Endothelial cell of umbilical vein (primary cell): Measurements from ENCODE around the gene ABLIM2. TPM values are rescaled to one million over a fixed set of nuclear protein-coding genes. Genes with fewer than 3 reads are reported as not detected.

Experiments used
- BruUV-seq: library from RNA; stranded (reverse); fragments of 400-500 nt; replicated peaks from 2 replicates; lab custom pipeline; 2021; lab: Mats Ljungman, UMichigan
- CTCF ChIA-PET: fragments of 300-600, 350-600 bp; sonication (Branson Sonifier 250); formaldehyde crosslinking; loops from one replicate; lab custom pipeline; 2021; ENCODE audit warnings: antibody characterized with exemption, inconsistent platforms; lab: Charles Lee
- POLR2A ChIA-PET: fragments of 300-600, 350-600 bp; sonication (Branson Sonifier 250); formaldehyde crosslinking; loops from one replicate; lab custom pipeline; 2021; ENCODE audit warnings: antibody characterized with exemption, inconsistent platforms; lab: Charles Lee
- DNase-seq: peaks from one replicate; pipeline ENCODE4 v3.0.0-alpha.2; 2011; ENCODE audit warnings: low read depth, low spot score
- FAIRE-seq: peaks from 2 replicates; lab custom pipeline; 2011; peaks lifted over from hg19 to GRCh38; lab: Jason Lieb, UNC
- H2AFZ ChIP-seq: 2 replicates; pipeline ENCODE4 v1.6.0; 2012; ENCODE audit warnings: low read depth, low read length, control low read depth, inconsistent platforms
- H3K27ac ChIP-seq: 2 replicates; pipeline ENCODE4 v1.5.1; 2011; ENCODE audit warnings: low read depth, mild to moderate bottlenecking, control low read depth, low read length, moderate library complexity; ENCODE audit not compliant: insufficient read depth
- H3K27me3 ChIP-seq, 2 experiments: 2 replicates each; pipeline versions ENCODE4 v1.6.0 to v1.6.1; 2011; ENCODE audit warnings: low read length in 2 of 2, mixed read lengths in 1 of 2; ENCODE audit not compliant: control insufficient read depth in 2 of 2, insufficient read depth in 2 of 2
- H3K36me3 ChIP-seq, 2 experiments: 2 replicates in 1 of 2; 3 replicates in 1 of 2; pipeline ENCODE4 v1.5.1; 2011; ENCODE audit warnings: low read length in 2 of 2, mild to moderate bottlenecking in 1 of 2, moderate library complexity in 1 of 2; ENCODE audit not compliant: control insufficient read depth in 2 of 2, insufficient read depth in 2 of 2; ENCODE audit errors: extremely low read depth in 1 of 2
- H3K4me1 ChIP-seq: 3 replicates; pipeline ENCODE4 v1.5.1; 2011; ENCODE audit warnings: mild to moderate bottlenecking, low read length; ENCODE audit not compliant: control insufficient read depth, insufficient read depth; ENCODE audit errors: extremely low read depth
- H3K4me2 ChIP-seq: 2 replicates; pipeline ENCODE4 v1.6.1; 2011; ENCODE audit warnings: low read length, control low read depth, mixed read lengths; ENCODE audit not compliant: insufficient read depth
- H3K4me3 ChIP-seq, 3 experiments: fragments of 200-600 bp in 1 of 3; sonication (generic), shearing (Covaris generic) in 1 of 3; replicated peaks in 1 of 3; 2 replicates each; pipeline ENCODE4 v1.5.1; 2011 to 2016; ENCODE audit warnings: control low read depth in 3 of 3, low read length in 3 of 3, mild to moderate bottlenecking in 2 of 3, inconsistent platforms in 1 of 3, low read depth in 1 of 3, moderate library complexity in 1 of 3; ENCODE audit not compliant: insufficient read depth in 1 of 3
- H3K79me2 ChIP-seq: 2 replicates; pipeline ENCODE4 v1.6.0; 2012; ENCODE audit warnings: low read length, inconsistent platforms; ENCODE audit not compliant: control insufficient read depth, insufficient read depth
- H3K9ac ChIP-seq: replicated peaks from 2 replicates; pipeline ENCODE3; 2011; ENCODE audit warnings: low read length, control low read depth; ENCODE audit not compliant: insufficient read depth; ENCODE audit errors: extremely low read depth
- H3K9me1 ChIP-seq: replicated peaks from 3 replicates; pipeline ENCODE4 v1.6.0; 2011; ENCODE audit warnings: mild to moderate bottlenecking, low read length; ENCODE audit not compliant: control insufficient read depth, insufficient read depth; ENCODE audit errors: extremely low read depth
- H3K9me3 ChIP-seq: replicated peaks from 2 replicates; pipeline ENCODE4 v1.5.1; 2012; ENCODE audit warnings: low read length, inconsistent platforms; ENCODE audit not compliant: control insufficient read depth, insufficient read depth
- H4K20me1 ChIP-seq: replicated peaks from 2 replicates; pipeline ENCODE3; 2011; ENCODE audit warnings: mild to moderate bottlenecking, low read length; ENCODE audit not compliant: control insufficient read depth, insufficient read depth; ENCODE audit errors: extremely low read depth
- EZH2 ChIP-seq: IDR thresholded peaks from 2 replicates; pipeline ENCODE4 v1.6.1; 2012; ENCODE audit warnings: borderline replicate concordance, low read depth, mild to moderate bottlenecking, moderate library complexity, low read length, inconsistent platforms; ENCODE audit not compliant: severe bottlenecking
- FOS ChIP-seq: IDR thresholded peaks from 2 replicates; pipeline ENCODE4 v1.6.1; 2011; ENCODE audit warnings: mild to moderate bottlenecking, low read length, moderate library complexity, borderline replicate concordance; ENCODE audit not compliant: insufficient read depth
- POLR2A ChIP-seq: IDR thresholded peaks from 2 replicates; pipeline ENCODE4 v1.6.1; 2012; ENCODE audit warnings: low read depth, mild to moderate bottlenecking, control low read depth, low read length
- dilution Hi-C: fragments of 300-500 bp; cut with MboI; formaldehyde crosslinking; loops from one replicate; pipeline ENCODE4 v1.15.0; 2019; ENCODE audit warnings: low sequenced_read_pairs; ENCODE audit not compliant: extremely low pct_ligation_motif_present
- intact Hi-C: fragments of 100-400 bp; cut with micrococcal nuclease; formaldehyde crosslinking; loops from one replicate; pipeline ENCODE4 v1.10.0; 2022
- polyA plus RNA-seq, 4 experiments: library from polyadenylated mRNA; depleted of rRNA in 3 of 4; stranded (reverse) in 3 of 4; unstranded in 1 of 4; fragments of >200 nt; gene quantifications; 2 replicates each; pipeline versions ENCODE4 v1.2.1 to v1.2.3, GENCODE V29; 2011 to 2012; ENCODE audit warnings: missing spikeins in 1 of 4
- total RNA-seq: library from RNA; stranded (reverse); gene quantifications from 2 replicates; pipeline ENCODE4 v1.2.3, GENCODE V29; 2021
- TF ChIP-seq, protein P1 (sequence below): IDR thresholded peaks from 2 replicates; pipeline ENCODE4 v1.6.1; 2011; ENCODE audit not compliant: insufficient read depth, insufficient read length
- TF ChIP-seq, protein P2 (sequence below), 2 donors: IDR thresholded peaks; 1 replicate in 1 of 2; 2 replicates in 1 of 2; pipeline ENCODE4 v1.5.1; 2011; ENCODE audit warnings: low read length in 2 of 2, mild to moderate bottlenecking in 2 of 2, moderate library complexity in 2 of 2, control low read depth in 1 of 2, inconsistent platforms in 1 of 2, low read depth in 1 of 2; ENCODE audit not compliant: insufficient read depth in 1 of 2; ENCODE audit errors: extremely low read depth in 1 of 2

Gene ABLIM2
- total and polyA plus RNA-seq, 2 donors (not counting 3 experiments of a cell fraction or from before 2014, with no cell fraction given) = 0.28 to 0.66 TPM

DNA sequence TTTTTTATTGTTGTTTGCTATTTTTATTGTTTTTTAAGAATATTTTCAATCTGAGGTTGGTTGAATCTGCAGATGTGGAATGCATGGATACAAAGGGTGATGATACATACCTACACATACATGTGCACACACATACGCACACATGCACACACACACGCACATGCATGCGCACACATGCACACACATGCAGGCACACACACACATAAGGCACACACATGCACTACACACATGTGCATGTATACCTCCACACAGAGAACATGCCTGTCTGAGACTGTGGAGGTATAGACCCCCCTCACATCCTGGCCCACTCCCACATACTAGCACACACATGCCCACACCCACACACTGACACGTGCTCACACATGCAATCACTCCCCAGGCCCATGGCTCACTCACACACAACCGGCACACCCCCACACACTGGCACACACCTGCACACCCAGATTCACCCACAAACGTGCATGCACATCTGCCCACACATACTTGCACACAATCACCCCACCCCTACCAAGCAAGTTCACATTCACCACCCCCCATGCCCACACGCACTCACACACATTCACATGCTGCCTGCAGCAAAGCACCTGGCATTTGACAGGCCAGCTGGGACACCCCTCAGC is 121.4 kb downstream of the ABLIM2 start:
- dilution Hi-C loops = no loop called here
- no TSS peak for BruUV-seq
- Histone ChIP-seq H3K9me3 (no peaks in the 10 kb centered on the region), H3K4me3 (no peak overlapping the region), H3K9me1 (no peaks in the 10 kb centered on the region), H3K4me2 (no peak overlapping the region), H3K9ac (no peak overlapping the region), H3K27ac (no peak overlapping the region), H4K20me1 (no peaks in the 10 kb centered on the region), H3K79me2 (no peaks in the 10 kb centered on the region), H3K4me1 (peaks cover 3% of the 10 kb centered on the region), H3K36me3 (no peaks in the 10 kb centered on the region), H3K27me3 (peaks cover 0 to 11% of the 10 kb centered on the region in 2 experiments), H2AFZ (no peak overlapping the region)
- ChIA-PET CTCF (no interaction called here), POLR2A (no interaction called here)
- TF ChIP-seq, protein P1, sequence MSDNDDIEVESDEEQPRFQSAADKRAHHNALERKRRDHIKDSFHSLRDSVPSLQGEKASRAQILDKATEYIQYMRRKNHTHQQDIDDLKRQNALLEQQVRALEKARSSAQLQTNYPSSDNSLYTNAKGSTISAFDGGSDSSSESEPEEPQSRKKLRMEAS = no peak
- TF ChIP-seq EZH2 = no peak
- TF ChIP-seq FOS = no peak
- TF ChIP-seq, protein P2, sequence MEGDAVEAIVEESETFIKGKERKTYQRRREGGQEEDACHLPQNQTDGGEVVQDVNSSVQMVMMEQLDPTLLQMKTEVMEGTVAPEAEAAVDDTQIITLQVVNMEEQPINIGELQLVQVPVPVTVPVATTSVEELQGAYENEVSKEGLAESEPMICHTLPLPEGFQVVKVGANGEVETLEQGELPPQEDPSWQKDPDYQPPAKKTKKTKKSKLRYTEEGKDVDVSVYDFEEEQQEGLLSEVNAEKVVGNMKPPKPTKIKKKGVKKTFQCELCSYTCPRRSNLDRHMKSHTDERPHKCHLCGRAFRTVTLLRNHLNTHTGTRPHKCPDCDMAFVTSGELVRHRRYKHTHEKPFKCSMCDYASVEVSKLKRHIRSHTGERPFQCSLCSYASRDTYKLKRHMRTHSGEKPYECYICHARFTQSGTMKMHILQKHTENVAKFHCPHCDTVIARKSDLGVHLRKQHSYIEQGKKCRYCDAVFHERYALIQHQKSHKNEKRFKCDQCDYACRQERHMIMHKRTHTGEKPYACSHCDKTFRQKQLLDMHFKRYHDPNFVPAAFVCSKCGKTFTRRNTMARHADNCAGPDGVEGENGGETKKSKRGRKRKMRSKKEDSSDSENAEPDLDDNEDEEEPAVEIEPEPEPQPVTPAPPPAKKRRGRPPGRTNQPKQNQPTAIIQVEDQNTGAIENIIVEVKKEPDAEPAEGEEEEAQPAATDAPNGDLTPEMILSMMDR (IDR thresholded peaks at IDR 0.05; ENCODE audit: extremely low read depth in 1 of 2, insufficient read depth in 1 of 2, low read depth in 1 of 2, low read length in 2 of 2) = no peak
- TF ChIP-seq POLR2A = no peak
- DNase-seq (no peak), FAIRE-seq (no peak)
- intact Hi-C loops = loop anchor here (10.0 kb wide), 1 partner anchor 58 kb away; no protein-coding TSS in a partner anchor
